Measurements from ENCODE around the gene MXRA5. TPM values are rescaled to one million over a fixed set of nuclear protein-coding genes. Genes with fewer than 3 reads are reported as not detected.

The MXRA5 gene
- total and polyA plus RNA-seq, 4 donors = 0.05 to 13.5 (median 2.3) TPM; not detected in 1

- H3K4me1 ChIP-seq (ENCODE audit: control insufficient read depth in 1 of 2, insufficient read depth in 2 of 2, low read length in 2 of 2) = no peaks in the 10 kb centered on the region
- no peak for ATAC-seq (ENCODE audit: low FRiP score)
- 59 to 77% methylated on average over 3 of the region's 3 CpGs for WGBS, 2 donors
- intact Hi-C loops (cut with DNase I) = no loop called here
- no peaks in the 10 kb centered on the region for H3K36me3 ChIP-seq (ENCODE audit: control insufficient read depth in 1 of 2, insufficient read depth in 2 of 2, low read length in 1 of 2)
- H3K4me3 ChIP-seq (ENCODE audit: low read length in 2 of 2) = no peak overlapping the region
- no peaks in the 10 kb centered on the region for H3K27me3 ChIP-seq (ENCODE audit: control insufficient read depth in 1 of 2, insufficient read depth in 2 of 2, low read length in 1 of 2)
- H3K27ac ChIP-seq (ENCODE audit: low read depth in 1 of 2, low read length in 2 of 2) = no peak overlapping the region
- H3K9me3 ChIP-seq (ENCODE audit: control insufficient read depth, low read length) = no peaks in the 10 kb centered on the region
- DNase-seq = no peak
Observed at GRCh38 chrX:3268829-3269228, 77.6 kb downstream of the MXRA5 start.

GRCh38 chrX:3263681-3264126 is 82.7 kb downstream of the MXRA5 start:
- WGBS, 2 donors = 23 to 35% methylated on average over 2 of the region's 2 CpGs
- no peaks in the 10 kb centered on the region for H3K27me3 ChIP-seq (ENCODE audit: control insufficient read depth in 1 of 2, insufficient read depth in 2 of 2, low read length in 1 of 2)
- no peaks in the 10 kb centered on the region for H3K4me1 ChIP-seq (ENCODE audit: control insufficient read depth in 1 of 2, insufficient read depth in 2 of 2, low read length in 2 of 2)
- H3K36me3 ChIP-seq (ENCODE audit: control insufficient read depth in 1 of 2, insufficient read depth in 2 of 2, low read length in 1 of 2) = no peaks in the 10 kb centered on the region
- H3K4me3 ChIP-seq (ENCODE audit: low read length in 2 of 2) = no peak overlapping the region
- intact Hi-C loops (cut with DNase I) = no loop called here
- no peaks in the 10 kb centered on the region for H3K9me3 ChIP-seq (ENCODE audit: control insufficient read depth, low read length)
- DNase-seq (no peak), ATAC-seq (ENCODE audit: low FRiP score) (no peak)
- H3K27ac ChIP-seq (ENCODE audit: low read depth in 1 of 2, low read length in 2 of 2) = peak overlapping the region in 1 of 2 donors; percentile 44

- Histone ChIP-seq H3K36me3 (ENCODE audit: control insufficient read depth in 1 of 2, insufficient read depth in 2 of 2, low read length in 1 of 2) (no peaks in the 10 kb centered on the region), H3K4me1 (ENCODE audit: control insufficient read depth in 1 of 2, insufficient read depth in 2 of 2, low read length in 2 of 2) (no peaks in the 10 kb centered on the region), H3K27me3 (ENCODE audit: control insufficient read depth in 1 of 2, insufficient read depth in 2 of 2, low read length in 1 of 2) (no peaks in the 10 kb centered on the region), H3K9me3 (ENCODE audit: control insufficient read depth, low read length) (no peaks in the 10 kb centered on the region), H3K27ac (ENCODE audit: low read depth in 1 of 2, low read length in 2 of 2) (no peak overlapping the region), H3K4me3 (ENCODE audit: low read length in 2 of 2) (no peak overlapping the region)
- peak; percentile 54 for ATAC-seq (ENCODE audit: low FRiP score)
- DNase-seq = no peak
- 11 to 33% methylated on average over 1 of the region's 1 CpG for WGBS, 2 donors
- intact Hi-C loops (cut with DNase I) = no loop called here
Observed at GRCh38 chrX:3262901-3263300, 83.6 kb downstream of the MXRA5 start.
